GM23338 (cell line): ENCODE results near the gene MYO9B.

Experiments used
- CREB1 ChIP-seq: fragments of 250-450 bp; sonication (Bioruptor Pico); IDR thresholded peaks from 2 replicates; pipeline ENCODE4 v1.5.0; 2020; ENCODE audit warnings: low read depth, mild to moderate bottlenecking, moderate library complexity
- CTCF ChIP-seq, 2 experiments: fragments of 200-600 bp in 1 of 2; sonication (generic) in 1 of 2; conservative IDR thresholded peaks; 2 replicates each; pipeline versions ENCODE4 v1.5.1 to v1.6.1; 2016 to 2017; ENCODE audit warnings: antibody characterized with exemption in 2 of 2, low read depth in 2 of 2, mild to moderate bottlenecking in 2 of 2, moderate library complexity in 1 of 2
- ETS1 ChIP-seq: IDR thresholded peaks from 2 replicates; pipeline ENCODE4 v1.6.1; 2016; ENCODE audit warnings: antibody characterized with exemption
- EZH2 ChIP-seq: fragments of 200-600 bp; sonication (generic); IDR thresholded peaks from one replicate; pipeline ENCODE4 v1.8.0; 2017; ENCODE audit warnings: antibody characterized with exemption, mild to moderate bottlenecking, low read depth; ENCODE audit not compliant: unreplicated experiment
- EZH2phosphoT487 ChIP-seq: fragments of 200-600 bp; sonication (generic); IDR thresholded peaks from one replicate; pipeline ENCODE4 v1.8.1; 2018; ENCODE audit warnings: antibody characterized with exemption; ENCODE audit not compliant: unreplicated experiment
- JUNB ChIP-seq: IDR thresholded peaks from one replicate; pipeline ENCODE4 v1.6.1; 2016; ENCODE audit warnings: antibody characterized with exemption; ENCODE audit not compliant: unreplicated experiment
- NANOG ChIP-seq: IDR thresholded peaks from 2 replicates; pipeline ENCODE4 v1.6.1; 2016; ENCODE audit warnings: antibody characterized with exemption, borderline replicate concordance
- POLR2AphosphoS5 ChIP-seq: IDR thresholded peaks from 2 replicates; pipeline ENCODE4 v1.6.1; 2016; ENCODE audit warnings: antibody characterized with exemption, low read depth
- REST ChIP-seq: IDR thresholded peaks from one replicate; pipeline ENCODE4 v1.6.1; 2018; ENCODE audit warnings: antibody characterized with exemption; ENCODE audit not compliant: unreplicated experiment
- STAT1 ChIP-seq: IDR thresholded peaks from one replicate; pipeline ENCODE4 v1.6.1; 2016; ENCODE audit warnings: antibody characterized with exemption; ENCODE audit not compliant: unreplicated experiment
- ZNF114 ChIP-seq: fragments of 250-450 bp; sonication (Bioruptor Pico); IDR thresholded peaks from 2 replicates; pipeline ENCODE4 v1.5.0; 2020; ENCODE audit warnings: mild to moderate bottlenecking, moderate library complexity
- ZNF331 ChIP-seq: fragments of 250-450 bp; sonication (Bioruptor Pico); IDR thresholded peaks from 2 replicates; pipeline ENCODE4 v1.5.0; 2020; ENCODE audit warnings: low read depth, mild to moderate bottlenecking, moderate library complexity
- ZNF462 ChIP-seq: fragments of 250-450 bp; sonication (Bioruptor Pico); IDR thresholded peaks from 2 replicates; pipeline ENCODE4 v1.5.0; 2020; ENCODE audit warnings: mild to moderate bottlenecking, moderate library complexity

- no peak for TF ChIP-seq CTCF (conservative IDR thresholded peaks at IDR 0.05; ENCODE audit: low read depth in 2 of 2)
- TF ChIP-seq REST = no peak
- TF ChIP-seq POLR2AphosphoS5 = no peak
- no peak for TF ChIP-seq EZH2
- TF ChIP-seq JUNB = no peak
- TF ChIP-seq CREB1 (CRISPR knock-in tag) = no peak
- no peak for TF ChIP-seq EZH2phosphoT487
- no peak for TF ChIP-seq ZNF114 (CRISPR knock-in tag)
- TF ChIP-seq STAT1 = no peak
- TF ChIP-seq ETS1 = no peak
- no peak for TF ChIP-seq ZNF462 (CRISPR knock-in tag)
- no peak for TF ChIP-seq ZNF331
- TF ChIP-seq NANOG = no peak
These were observed 32.2 kb downstream of the MYO9B start for GRCh38 chr19:17107546-17108452.
